Progenitor cell of endocrine pancreas (in vitro differentiated cells): ENCODE results near the gene ABTB2. TPM values are rescaled to one million over a fixed set of nuclear protein-coding genes. Genes with fewer than 3 reads are reported as not detected.
A peak's percentile ranks its signal among the peaks of the same experiment; 100 is the strongest.

Experiments
- DNase-seq: peaks from one replicate; pipeline ENCODE4 v3.0.0; 2021; ENCODE audit warnings: low spot score; ENCODE audit not compliant: unreplicated experiment
- H3K27ac Mint-ChIP-seq: 2 replicates; pipeline ENCODE4 v1.8.0; 2021; ENCODE audit warnings: mild to moderate bottlenecking, moderate library complexity, mixed read lengths
- H3K27me3 Mint-ChIP-seq: 2 replicates; pipeline ENCODE4 v1.8.0; 2021; ENCODE audit warnings: mixed read lengths
- H3K36me3 Mint-ChIP-seq: 2 replicates; pipeline ENCODE4 v1.8.0; 2022; ENCODE audit warnings: mixed read lengths; ENCODE audit not compliant: insufficient read depth
- H3K4me1 Mint-ChIP-seq: 2 replicates; pipeline ENCODE4 v1.8.0; 2021; ENCODE audit warnings: low read depth, mixed read lengths
- H3K4me3 Mint-ChIP-seq: 2 replicates; pipeline ENCODE4 v1.8.0; 2021; ENCODE audit warnings: low read depth, mild to moderate bottlenecking, moderate library complexity, mixed read lengths
- H3K9me3 Mint-ChIP-seq: 2 replicates; pipeline ENCODE4 v1.8.0; 2021; ENCODE audit warnings: low read depth, mixed read lengths
- total RNA-seq: library from RNA; stranded (reverse); gene quantifications from 2 replicates; pipeline ENCODE4 v1.2.1, GENCODE V29; 2021
- TF ChIP-seq, protein P1 (sequence below): fragments of 200-600 bp; sonication (generic); IDR thresholded peaks from one replicate; pipeline ENCODE4 v1.5.0; 2021; ENCODE audit warnings: antibody characterized with exemption, mild to moderate bottlenecking; ENCODE audit not compliant: unreplicated experiment

ABTB2 gene
- total RNA-seq, 1 donor from 2014 or later: 19.5 TPM

DNA sequence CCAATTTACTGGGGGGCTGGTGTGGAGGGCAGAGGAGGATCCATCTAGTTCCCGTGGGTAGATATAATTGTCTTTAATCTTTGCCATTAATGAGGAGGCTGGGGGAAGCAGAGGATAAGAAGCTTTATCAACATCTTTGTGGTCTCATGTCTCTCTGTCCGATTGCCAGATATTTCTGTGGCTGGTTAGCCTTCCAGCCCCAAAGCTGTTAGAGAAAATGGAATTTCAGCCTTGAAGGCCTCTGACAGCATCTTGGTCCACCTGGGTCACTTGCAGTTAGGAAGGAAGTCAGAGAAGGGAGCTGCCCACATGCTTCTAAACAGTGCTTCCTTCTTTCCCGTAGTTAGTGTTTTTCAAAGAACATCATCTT is 56.9 kb downstream of the ABTB2 start:
- H3K27ac Mint-ChIP-seq: no peak overlapping the region
- peaks cover 40% of the 10 kb centered on the region for H3K4me1 Mint-ChIP-seq
- no peak overlapping the region for H3K4me3 Mint-ChIP-seq
- H3K36me3 Mint-ChIP-seq: no peaks in the 10 kb centered on the region
- no peak for DNase-seq
- H3K27me3 Mint-ChIP-seq: no peaks in the 10 kb centered on the region
- no peaks in the 10 kb centered on the region for H3K9me3 Mint-ChIP-seq
- TF ChIP-seq, protein P1, sequence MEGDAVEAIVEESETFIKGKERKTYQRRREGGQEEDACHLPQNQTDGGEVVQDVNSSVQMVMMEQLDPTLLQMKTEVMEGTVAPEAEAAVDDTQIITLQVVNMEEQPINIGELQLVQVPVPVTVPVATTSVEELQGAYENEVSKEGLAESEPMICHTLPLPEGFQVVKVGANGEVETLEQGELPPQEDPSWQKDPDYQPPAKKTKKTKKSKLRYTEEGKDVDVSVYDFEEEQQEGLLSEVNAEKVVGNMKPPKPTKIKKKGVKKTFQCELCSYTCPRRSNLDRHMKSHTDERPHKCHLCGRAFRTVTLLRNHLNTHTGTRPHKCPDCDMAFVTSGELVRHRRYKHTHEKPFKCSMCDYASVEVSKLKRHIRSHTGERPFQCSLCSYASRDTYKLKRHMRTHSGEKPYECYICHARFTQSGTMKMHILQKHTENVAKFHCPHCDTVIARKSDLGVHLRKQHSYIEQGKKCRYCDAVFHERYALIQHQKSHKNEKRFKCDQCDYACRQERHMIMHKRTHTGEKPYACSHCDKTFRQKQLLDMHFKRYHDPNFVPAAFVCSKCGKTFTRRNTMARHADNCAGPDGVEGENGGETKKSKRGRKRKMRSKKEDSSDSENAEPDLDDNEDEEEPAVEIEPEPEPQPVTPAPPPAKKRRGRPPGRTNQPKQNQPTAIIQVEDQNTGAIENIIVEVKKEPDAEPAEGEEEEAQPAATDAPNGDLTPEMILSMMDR: no peak

GRCh38 chr11:34300026-34300925 is 57.5 kb downstream of the ABTB2 start:
- H3K36me3 Mint-ChIP-seq: peaks cover 1% of the 10 kb centered on the region
- H3K27me3 Mint-ChIP-seq: no peaks in the 10 kb centered on the region
- TF ChIP-seq, protein P1: no peak
- H3K27ac Mint-ChIP-seq: no peak overlapping the region
- DNase-seq: no peak
- peak overlapping the region; percentile 6 for H3K4me3 Mint-ChIP-seq
- peaks cover 40% of the 10 kb centered on the region for H3K4me1 Mint-ChIP-seq
- no peaks in the 10 kb centered on the region for H3K9me3 Mint-ChIP-seq

GRCh38 chr11:34299284-34299972 is 58.4 kb downstream of the ABTB2 start:
- peaks cover 40% of the 10 kb centered on the region for H3K4me1 Mint-ChIP-seq
- no peak overlapping the region for H3K4me3 Mint-ChIP-seq
- peaks cover 3% of the 10 kb centered on the region for H3K36me3 Mint-ChIP-seq
- H3K27ac Mint-ChIP-seq: no peak overlapping the region
- DNase-seq: no peak
- no peaks in the 10 kb centered on the region for H3K9me3 Mint-ChIP-seq
- TF ChIP-seq, protein P1: no peak
- H3K27me3 Mint-ChIP-seq: no peaks in the 10 kb centered on the region

- TF ChIP-seq, protein P1: no peak
- no peak overlapping the region for H3K4me3 Mint-ChIP-seq
- H3K27ac Mint-ChIP-seq: no peak overlapping the region
- H3K9me3 Mint-ChIP-seq: no peaks in the 10 kb centered on the region
- H3K27me3 Mint-ChIP-seq: no peaks in the 10 kb centered on the region
- H3K4me1 Mint-ChIP-seq: peaks cover 40% of the 10 kb centered on the region
- no peak for DNase-seq
- peaks cover 3% of the 10 kb centered on the region for H3K36me3 Mint-ChIP-seq
Observed at GRCh38 chr11:34298871-34299270, 58.9 kb downstream of the ABTB2 start.

DNA sequence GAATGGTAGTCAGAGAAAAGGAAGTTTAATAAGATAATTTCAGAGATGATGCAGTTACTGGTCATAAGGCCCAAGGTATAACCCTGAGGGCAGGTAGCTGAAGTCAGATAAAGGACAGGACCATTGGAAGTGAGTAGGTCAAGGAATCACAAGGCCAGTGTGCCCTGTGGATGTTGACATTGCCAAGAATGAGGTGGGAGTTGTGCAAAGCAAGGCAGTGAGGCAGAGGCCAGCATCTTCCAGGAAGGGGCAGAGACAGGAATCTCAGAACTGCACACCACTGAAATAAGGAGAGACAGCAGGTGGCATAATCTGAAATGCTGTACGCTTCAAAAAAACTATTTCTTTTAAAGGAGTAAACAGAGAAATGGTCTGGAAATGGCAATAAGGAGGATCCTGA is 61.4 kb downstream of the ABTB2 start:
- Mint-ChIP-seq H3K27me3 (peaks cover 6% of the 10 kb centered on the region), H3K4me3 (no peak overlapping the region), H3K4me1 (peaks cover 26% of the 10 kb centered on the region), H3K27ac (peak overlapping the region; percentile 22), H3K36me3 (peaks cover 4% of the 10 kb centered on the region), H3K9me3 (no peaks in the 10 kb centered on the region)
- DNase-seq: no peak
- TF ChIP-seq, protein P1: no peak
